ENCODE measurements around the gene NAV2.

The NAV2 gene

GRCh38 chr11:20048246-20048645 is 335.6 kb downstream of the NAV2 start:
- no peak for ATAC-seq

GRCh38 chr11:20048707-20049106 is 336.1 kb downstream of the NAV2 start:
- TF ChIP-seq ARNTL (CRISPR knock-in tag; IDR thresholded peaks at IDR 0.05; ENCODE audit: borderline replicate concordance, low read depth) (no peak), OSR1 (CRISPR knock-in tag; IDR thresholded peaks at IDR 0.05) (no peak), ZNF8 (CRISPR knock-in tag; IDR thresholded peaks at IDR 0.05) (no peak), ZC3H10 (CRISPR knock-in tag; IDR thresholded peaks at IDR 0.05) (no peak), GLIS3 (CRISPR knock-in tag; IDR thresholded peaks at IDR 0.05) (no peak), RARB (CRISPR knock-in tag; IDR thresholded peaks at IDR 0.05) (no peak), PPARA (CRISPR knock-in tag; IDR thresholded peaks at IDR 0.05; ENCODE audit: borderline replicate concordance) (no peak)
- TF ChIP-seq, protein P1, sequence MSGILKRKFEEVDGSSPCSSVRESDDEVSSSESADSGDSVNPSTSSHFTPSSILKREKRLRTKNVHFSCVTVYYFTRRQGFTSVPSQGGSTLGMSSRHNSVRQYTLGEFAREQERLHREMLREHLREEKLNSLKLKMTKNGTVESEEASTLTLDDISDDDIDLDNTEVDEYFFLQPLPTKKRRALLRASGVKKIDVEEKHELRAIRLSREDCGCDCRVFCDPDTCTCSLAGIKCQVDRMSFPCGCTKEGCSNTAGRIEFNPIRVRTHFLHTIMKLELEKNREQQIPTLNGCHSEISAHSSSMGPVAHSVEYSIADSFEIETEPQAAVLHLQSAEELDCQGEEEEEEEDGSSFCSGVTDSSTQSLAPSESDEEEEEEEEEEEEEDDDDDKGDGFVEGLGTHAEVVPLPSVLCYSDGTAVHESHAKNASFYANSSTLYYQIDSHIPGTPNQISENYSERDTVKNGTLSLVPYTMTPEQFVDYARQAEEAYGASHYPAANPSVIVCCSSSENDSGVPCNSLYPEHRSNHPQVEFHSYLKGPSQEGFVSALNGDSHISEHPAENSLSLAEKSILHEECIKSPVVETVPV (CRISPR knock-in tag; IDR thresholded peaks at IDR 0.05) = no peak
- no peak for ATAC-seq

More at GRCh38 chr11:20048246-20048645, 335.6 kb downstream of the NAV2 start:
- no peak for TF ChIP-seq ZNF565 (CRISPR knock-in tag; conservative IDR thresholded peaks at IDR 0.05; ENCODE audit: low read depth)
- TF ChIP-seq TOX (CRISPR knock-in tag; IDR thresholded peaks at IDR 0.05; ENCODE audit: borderline replicate concordance) = no peak
- no peak for TF ChIP-seq OSR1 (CRISPR knock-in tag; IDR thresholded peaks at IDR 0.05)
- no peak for TF ChIP-seq TCF4 (CRISPR knock-in tag; IDR thresholded peaks at IDR 0.05; ENCODE audit: borderline replicate concordance)
- TF ChIP-seq ZFP30 (CRISPR knock-in tag; IDR thresholded peaks at IDR 0.05) = no peak
- TF ChIP-seq PPARA (CRISPR knock-in tag; IDR thresholded peaks at IDR 0.05; ENCODE audit: borderline replicate concordance) = no peak
- no peak for TF ChIP-seq GLIS3 (CRISPR knock-in tag; IDR thresholded peaks at IDR 0.05)
- TF ChIP-seq, protein P2, sequence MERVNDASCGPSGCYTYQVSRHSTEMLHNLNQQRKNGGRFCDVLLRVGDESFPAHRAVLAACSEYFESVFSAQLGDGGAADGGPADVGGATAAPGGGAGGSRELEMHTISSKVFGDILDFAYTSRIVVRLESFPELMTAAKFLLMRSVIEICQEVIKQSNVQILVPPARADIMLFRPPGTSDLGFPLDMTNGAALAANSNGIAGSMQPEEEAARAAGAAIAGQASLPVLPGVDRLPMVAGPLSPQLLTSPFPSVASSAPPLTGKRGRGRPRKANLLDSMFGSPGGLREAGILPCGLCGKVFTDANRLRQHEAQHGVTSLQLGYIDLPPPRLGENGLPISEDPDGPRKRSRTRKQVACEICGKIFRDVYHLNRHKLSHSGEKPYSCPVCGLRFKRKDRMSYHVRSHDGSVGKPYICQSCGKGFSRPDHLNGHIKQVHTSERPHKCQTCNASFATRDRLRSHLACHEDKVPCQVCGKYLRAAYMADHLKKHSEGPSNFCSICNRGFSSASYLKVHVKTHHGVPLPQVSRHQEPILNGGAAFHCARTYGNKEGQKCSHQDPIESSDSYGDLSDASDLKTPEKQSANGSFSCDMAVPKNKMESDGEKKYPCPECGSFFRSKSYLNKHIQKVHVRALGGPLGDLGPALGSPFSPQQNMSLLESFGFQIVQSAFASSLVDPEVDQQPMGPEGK (CRISPR knock-in tag; IDR thresholded peaks at IDR 0.05; ENCODE audit: borderline replicate concordance) = no peak
- TF ChIP-seq RARB (CRISPR knock-in tag; IDR thresholded peaks at IDR 0.05) = no peak
- TF ChIP-seq ZC3H10 (CRISPR knock-in tag; IDR thresholded peaks at IDR 0.05) = no peak
- TF ChIP-seq, protein P3, sequence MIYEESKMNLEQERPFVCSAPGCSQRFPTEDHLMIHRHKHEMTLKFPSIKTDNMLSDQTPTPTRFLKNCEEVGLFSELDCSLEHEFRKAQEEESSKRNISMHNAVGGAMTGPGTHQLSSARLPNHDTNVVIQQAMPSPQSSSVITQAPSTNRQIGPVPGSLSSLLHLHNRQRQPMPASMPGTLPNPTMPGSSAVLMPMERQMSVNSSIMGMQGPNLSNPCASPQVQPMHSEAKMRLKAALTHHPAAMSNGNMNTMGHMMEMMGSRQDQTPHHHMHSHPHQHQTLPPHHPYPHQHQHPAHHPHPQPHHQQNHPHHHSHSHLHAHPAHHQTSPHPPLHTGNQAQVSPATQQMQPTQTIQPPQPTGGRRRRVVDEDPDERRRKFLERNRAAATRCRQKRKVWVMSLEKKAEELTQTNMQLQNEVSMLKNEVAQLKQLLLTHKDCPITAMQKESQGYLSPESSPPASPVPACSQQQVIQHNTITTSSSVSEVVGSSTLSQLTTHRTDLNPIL (CRISPR knock-in tag; IDR thresholded peaks at IDR 0.05; ENCODE audit: low read depth) = no peak
- no peak for TF ChIP-seq BACH2 (CRISPR knock-in tag; IDR thresholded peaks at IDR 0.05; ENCODE audit: borderline replicate concordance)
- TF ChIP-seq, protein P1 (CRISPR knock-in tag; IDR thresholded peaks at IDR 0.05) = no peak
- TF ChIP-seq SNAI2 (CRISPR knock-in tag; IDR thresholded peaks at IDR 0.05) = no peak
- TF ChIP-seq ZNF8 (CRISPR knock-in tag; IDR thresholded peaks at IDR 0.05) = no peak
- TF ChIP-seq ZNF70 (CRISPR knock-in tag; IDR thresholded peaks at IDR 0.05) = no peak
- TF ChIP-seq ARNTL (CRISPR knock-in tag; IDR thresholded peaks at IDR 0.05; ENCODE audit: borderline replicate concordance, low read depth) = no peak
- no peak for TF ChIP-seq ISL1 (CRISPR knock-in tag; IDR thresholded peaks at IDR 0.05)
- no peak for TF ChIP-seq ESRRG (CRISPR knock-in tag; IDR thresholded peaks at IDR 0.05)

- TF ChIP-seq OSR1 (CRISPR knock-in tag; IDR thresholded peaks at IDR 0.05) (no peak), CSDC2 (CRISPR knock-in tag; IDR thresholded peaks at IDR 0.05) (no peak), ZNF565 (CRISPR knock-in tag; conservative IDR thresholded peaks at IDR 0.05; ENCODE audit: low read depth) (no peak), BACH2 (CRISPR knock-in tag; IDR thresholded peaks at IDR 0.05; ENCODE audit: borderline replicate concordance) (no peak), ZFP30 (CRISPR knock-in tag; IDR thresholded peaks at IDR 0.05) (no peak), ISL1 (CRISPR knock-in tag; IDR thresholded peaks at IDR 0.05) (no peak), GLIS3 (CRISPR knock-in tag; IDR thresholded peaks at IDR 0.05) (no peak), TOX (CRISPR knock-in tag; IDR thresholded peaks at IDR 0.05; ENCODE audit: borderline replicate concordance) (no peak), ARNTL (CRISPR knock-in tag; IDR thresholded peaks at IDR 0.05; ENCODE audit: borderline replicate concordance, low read depth) (no peak)
- ATAC-seq = no peak
Observed at GRCh38 chr11:20049231-20049630, 336.6 kb downstream of the NAV2 start.

- no peak for ATAC-seq
- TF ChIP-seq, protein P3 (CRISPR knock-in tag; IDR thresholded peaks at IDR 0.05; ENCODE audit: low read depth) = no peak
- no peak for TF ChIP-seq SNAI2 (CRISPR knock-in tag; IDR thresholded peaks at IDR 0.05)
- no peak for TF ChIP-seq RARB (CRISPR knock-in tag; IDR thresholded peaks at IDR 0.05)
- no peak for TF ChIP-seq ISL1 (CRISPR knock-in tag; IDR thresholded peaks at IDR 0.05)
- TF ChIP-seq ESRRG (CRISPR knock-in tag; IDR thresholded peaks at IDR 0.05) = no peak
- no peak for TF ChIP-seq TSHZ2 (CRISPR knock-in tag; IDR thresholded peaks at IDR 0.05)
- no peak for TF ChIP-seq POU6F1 (CRISPR knock-in tag; IDR thresholded peaks at IDR 0.05; ENCODE audit: borderline replicate concordance, low read depth)
- no peak for TF ChIP-seq ZNF70 (CRISPR knock-in tag; IDR thresholded peaks at IDR 0.05)
- no peak for TF ChIP-seq ZFP30 (CRISPR knock-in tag; IDR thresholded peaks at IDR 0.05)
Observed at GRCh38 chr11:20050048-20050447, 337.4 kb downstream of the NAV2 start.

Measured in SK-N-SH treated with all-trans-retinoic acid at 6 μM for 48 hours (cell line).